Ectodermal cell (in vitro differentiated cells): ENCODE measurements around the gene CD81.

ENCODE experiments used
- H3K27ac ChIP-seq: 2 replicates; pipeline ENCODE4 v1.7.0; 2013; ENCODE audit warnings: mild to moderate bottlenecking, low read depth, low read length; ENCODE audit not compliant: insufficient read depth, poor library complexity, severe bottlenecking
- H3K27me3 ChIP-seq: 2 replicates; pipeline ENCODE4 v1.7.0; 2013; ENCODE audit warnings: mild to moderate bottlenecking, low read length; ENCODE audit not compliant: insufficient read depth, control insufficient read depth, poor library complexity, severe bottlenecking
- H3K36me3 ChIP-seq: one replicate; pipeline ENCODE4 v1.7.0; 2013; ENCODE audit warnings: low read length; ENCODE audit not compliant: control insufficient read depth, insufficient read depth
- H3K4me1 ChIP-seq: one replicate; pipeline ENCODE4 v1.7.0; 2013; ENCODE audit warnings: low read length; ENCODE audit not compliant: control insufficient read depth, insufficient read depth
- H3K4me3 ChIP-seq: 2 replicates; pipeline ENCODE4 v1.7.0; 2013; ENCODE audit warnings: low read depth, low read length, control low read depth; ENCODE audit not compliant: insufficient read depth
- H3K9me3 ChIP-seq: 2 replicates; pipeline ENCODE4 v1.7.0; 2013; ENCODE audit warnings: mild to moderate bottlenecking, low read length, moderate library complexity; ENCODE audit not compliant: control insufficient read depth
- WGBS, 2 experiments: methylation state at CpG; one replicate each; pipeline ENCODE4 v1.1.7; 2013; ENCODE audit warnings: missing lambda C conversion rate in 2 of 2; 5-methylcytosine and 5-hydroxymethylcytosine counted together

The CD81 gene

GRCh38 chr11:2390725-2391151, 13.6 kb downstream of the CD81 start:
- no peaks in the 10 kb centered on the region for H3K36me3 ChIP-seq
- H3K27ac ChIP-seq, result no peak overlapping the region
- H3K4me1 ChIP-seq, result peaks cover 25% of the 10 kb centered on the region
- no peak overlapping the region for H3K4me3 ChIP-seq
- H3K9me3 ChIP-seq, result no peaks in the 10 kb centered on the region
- no peaks in the 10 kb centered on the region for H3K27me3 ChIP-seq
- WGBS, 2 experiments, result 43 to 46% methylated on average over 8 of the region's 8 CpGs

GRCh38 chr11:2391181-2391975, 14.3 kb downstream of the CD81 start:
- Histone ChIP-seq H3K27ac (no peak overlapping the region), H3K9me3 (no peaks in the 10 kb centered on the region), H3K27me3 (no peaks in the 10 kb centered on the region), H3K4me1 (peaks cover 25% of the 10 kb centered on the region), H3K36me3 (no peaks in the 10 kb centered on the region), H3K4me3 (no peak overlapping the region)
- 90 to 93% methylated on average over 20 of the region's 20 CpGs for WGBS, 2 experiments

GRCh38 chr11:2392241-2392959, 15.3 kb downstream of the CD81 start:
- Histone ChIP-seq H3K27ac (no peak overlapping the region), H3K9me3 (no peaks in the 10 kb centered on the region), H3K27me3 (no peaks in the 10 kb centered on the region), H3K4me1 (peaks cover 22% of the 10 kb centered on the region), H3K36me3 (peaks cover 5% of the 10 kb centered on the region), H3K4me3 (no peak overlapping the region)
- 93 to 95% methylated on average over 26 of the region's 26 CpGs for WGBS, 2 experiments

GRCh38 chr11:2393111-2393868, 16.2 kb downstream of the CD81 start:
- Histone ChIP-seq H3K4me3 (no peak overlapping the region), H3K27ac (no peak overlapping the region), H3K9me3 (no peaks in the 10 kb centered on the region), H3K4me1 (peaks cover 15% of the 10 kb centered on the region), H3K27me3 (no peaks in the 10 kb centered on the region), H3K36me3 (peaks cover 5% of the 10 kb centered on the region)
- WGBS, 2 experiments, result 86 to 90% methylated on average over 27 of the region's 27 CpGs

- 90 to 91% methylated on average over 34 of the region's 34 CpGs for WGBS, 2 experiments
- Histone ChIP-seq H3K27me3 (no peaks in the 10 kb centered on the region), H3K9me3 (no peaks in the 10 kb centered on the region), H3K36me3 (peaks cover 5% of the 10 kb centered on the region), H3K4me1 (peaks cover 8% of the 10 kb centered on the region), H3K4me3 (no peak overlapping the region), H3K27ac (no peak overlapping the region)
These were observed 17.1 kb downstream of the CD81 start for GRCh38 chr11:2393941-2394817.

- WGBS, 2 experiments, result 86 to 92% methylated on average over 8 of the region's 8 CpGs
- Histone ChIP-seq H3K4me3 (no peak overlapping the region), H3K4me1 (peaks cover 9% of the 10 kb centered on the region), H3K27ac (no peak overlapping the region), H3K9me3 (no peaks in the 10 kb centered on the region), H3K27me3 (no peaks in the 10 kb centered on the region), H3K36me3 (peaks cover 5% of the 10 kb centered on the region)
These were observed 17.7 kb downstream of the CD81 start for GRCh38 chr11:2394818-2395105.

GRCh38 chr11:2395211-2395730, 18.2 kb downstream of the CD81 start:
- H3K9me3 ChIP-seq, result no peaks in the 10 kb centered on the region
- H3K27ac ChIP-seq, result no peak overlapping the region
- H3K4me1 ChIP-seq, result peaks cover 8% of the 10 kb centered on the region
- 95 to 96% methylated on average over 26 of the region's 26 CpGs for WGBS, 2 experiments
- peaks cover 5% of the 10 kb centered on the region for H3K36me3 ChIP-seq
- H3K4me3 ChIP-seq, result no peak overlapping the region
- H3K27me3 ChIP-seq, result no peaks in the 10 kb centered on the region

GRCh38 chr11:2395856-2396255, 18.7 kb downstream of the CD81 start:
- no peaks in the 10 kb centered on the region for H3K9me3 ChIP-seq
- 95% methylated on average over 17 of the region's 17 CpGs for WGBS, 2 experiments
- H3K4me3 ChIP-seq, result no peak overlapping the region
- H3K36me3 ChIP-seq, result peaks cover 5% of the 10 kb centered on the region
- no peaks in the 10 kb centered on the region for H3K27me3 ChIP-seq
- peaks cover 5% of the 10 kb centered on the region for H3K4me1 ChIP-seq
- H3K27ac ChIP-seq, result no peak overlapping the region

GRCh38 chr11:2396471-2396870, 19.4 kb downstream of the CD81 start:
- no peaks in the 10 kb centered on the region for H3K27me3 ChIP-seq
- 94% methylated on average over 26 of the region's 26 CpGs for WGBS, 2 experiments
- H3K4me3 ChIP-seq, result no peak overlapping the region
- H3K4me1 ChIP-seq, result peaks cover 7% of the 10 kb centered on the region
- no peaks in the 10 kb centered on the region for H3K9me3 ChIP-seq
- H3K27ac ChIP-seq, result no peak overlapping the region
- H3K36me3 ChIP-seq, result peaks cover 5% of the 10 kb centered on the region
